ENCODE data around the gene TSFM. TPM values are rescaled to one million over a fixed set of nuclear protein-coding genes. Genes with fewer than 3 reads are reported as not detected.

The TSFM gene
- total and polyA plus RNA-seq, 9 donors, result 24.2 to 38.6 (median 28.8) TPM

GRCh38 chr12:57763881-57764661 is 18.5 kb upstream of the TSFM start:
- DNase-seq, result no peak
- peaks cover 13% of the 10 kb centered on the region for H3K36me3 ChIP-seq (ENCODE audit: control insufficient read depth, insufficient read depth, low read length)
- H3K27me3 ChIP-seq (ENCODE audit: control insufficient read depth, insufficient read depth, low read length), result peaks cover 57% of the 10 kb centered on the region
- no peak overlapping the region for H3K4me3 ChIP-seq (ENCODE audit: low read length)
- no peaks in the 10 kb centered on the region for H3K9me3 ChIP-seq (replicated peaks; ENCODE audit: control insufficient read depth, low read depth, low read length)
- peaks cover 26% of the 10 kb centered on the region for H3K4me1 ChIP-seq (ENCODE audit: control insufficient read depth, insufficient read depth, low read length)
- WGBS (ENCODE audit: insufficient coverage), result 64% methylated on average over 5 of the region's 6 CpGs
- H3K27ac ChIP-seq (ENCODE audit: low read length), result no peak overlapping the region

- H3K9me3 ChIP-seq (replicated peaks; ENCODE audit: control insufficient read depth, low read depth, low read length), result no peaks in the 10 kb centered on the region
- no peak for DNase-seq
- peaks cover 26% of the 10 kb centered on the region for H3K4me1 ChIP-seq (ENCODE audit: control insufficient read depth, insufficient read depth, low read length)
- no peak overlapping the region for H3K27ac ChIP-seq (ENCODE audit: low read length)
- peaks cover 57% of the 10 kb centered on the region for H3K27me3 ChIP-seq (ENCODE audit: control insufficient read depth, insufficient read depth, low read length)
- no peak overlapping the region for H3K4me3 ChIP-seq (ENCODE audit: low read length)
- 19% methylated on average over 17 of the region's 17 CpGs for WGBS (ENCODE audit: insufficient coverage)
- H3K36me3 ChIP-seq (ENCODE audit: control insufficient read depth, insufficient read depth, low read length), result peaks cover 18% of the 10 kb centered on the region
Measured at GRCh38 chr12:57764662-57765002, 18.0 kb upstream of the TSFM start.

GRCh38 chr12:57765003-57765697 is 17.4 kb upstream of the TSFM start:
- H3K27me3 ChIP-seq (ENCODE audit: control insufficient read depth, insufficient read depth, low read length), result peaks cover 57% of the 10 kb centered on the region
- WGBS (ENCODE audit: insufficient coverage), result 1% methylated on average over 52 of the region's 60 CpGs
- peaks cover 20% of the 10 kb centered on the region for H3K36me3 ChIP-seq (ENCODE audit: control insufficient read depth, insufficient read depth, low read length)
- no peak for DNase-seq
- H3K9me3 ChIP-seq (replicated peaks; ENCODE audit: control insufficient read depth, low read depth, low read length), result no peaks in the 10 kb centered on the region
- H3K27ac ChIP-seq (ENCODE audit: low read length), result no peak overlapping the region
- peak overlapping the region; percentile 0 for H3K4me3 ChIP-seq (ENCODE audit: low read length)
- peaks cover 26% of the 10 kb centered on the region for H3K4me1 ChIP-seq (ENCODE audit: control insufficient read depth, insufficient read depth, low read length)

- H3K36me3 ChIP-seq (ENCODE audit: control insufficient read depth, insufficient read depth, low read length), result peaks cover 27% of the 10 kb centered on the region
- whole genome bisulfite sequencing (ENCODE audit: insufficient coverage), result 4% methylated on average over 27 of the region's 40 CpGs
- no peak for DNase-seq
- no peak overlapping the region for H3K27ac ChIP-seq (ENCODE audit: low read length)
- peaks cover 57% of the 10 kb centered on the region for H3K27me3 ChIP-seq (ENCODE audit: control insufficient read depth, insufficient read depth, low read length)
- H3K4me3 ChIP-seq (ENCODE audit: low read length), result no peak overlapping the region
- peaks cover 28% of the 10 kb centered on the region for H3K4me1 ChIP-seq (ENCODE audit: control insufficient read depth, insufficient read depth, low read length)
- H3K9me3 ChIP-seq (replicated peaks; ENCODE audit: control insufficient read depth, low read depth, low read length), result no peaks in the 10 kb centered on the region
Measured at GRCh38 chr12:57765698-57766463, 16.7 kb upstream of the TSFM start.

- Histone ChIP-seq H3K36me3 (ENCODE audit: control insufficient read depth, insufficient read depth, low read length) (peaks cover 27% of the 10 kb centered on the region), H3K27me3 (ENCODE audit: control insufficient read depth, insufficient read depth, low read length) (peaks cover 57% of the 10 kb centered on the region), H3K4me3 (ENCODE audit: low read length) (no peak within 1 kb of the TSS), H3K4me1 (ENCODE audit: control insufficient read depth, insufficient read depth, low read length) (peaks cover 34% of the 10 kb centered on the region), H3K27ac (ENCODE audit: low read length) (no peak within 1 kb of the TSS), H3K9me3 (replicated peaks; ENCODE audit: control insufficient read depth, low read depth, low read length) (no peaks in the 10 kb centered on the region)
- no peak for DNase-seq
- under 1% methylated on average over 26 of the region's 38 CpGs for WGBS (ENCODE audit: insufficient coverage)
Measured at GRCh38 chr12:57766464-57767304, 15.9 kb upstream of the TSFM start, which contains the start of gene CYP27B1. CYP27B1 (minus strand) TSS chr12:57767078; CDS start chr12:57767041, 37 bp downstream.

GRCh38 chr12:57767305-57767698 is 15.3 kb upstream of the TSFM start:
- Histone ChIP-seq H3K27ac (ENCODE audit: low read length) (no peak overlapping the region), H3K4me3 (ENCODE audit: low read length) (no peak overlapping the region), H3K27me3 (ENCODE audit: control insufficient read depth, insufficient read depth, low read length) (peaks cover 57% of the 10 kb centered on the region), H3K4me1 (ENCODE audit: control insufficient read depth, insufficient read depth, low read length) (peaks cover 34% of the 10 kb centered on the region), H3K36me3 (ENCODE audit: control insufficient read depth, insufficient read depth, low read length) (peaks cover 27% of the 10 kb centered on the region), H3K9me3 (replicated peaks; ENCODE audit: control insufficient read depth, low read depth, low read length) (no peaks in the 10 kb centered on the region)
- DNase-seq, result no peak

GRCh38 chr12:57767876-57768275 is 14.7 kb upstream of the TSFM start:
- H3K4me3 ChIP-seq (ENCODE audit: low read length), result no peak overlapping the region
- peaks cover 55% of the 10 kb centered on the region for H3K27me3 ChIP-seq (ENCODE audit: control insufficient read depth, insufficient read depth, low read length)
- H3K4me1 ChIP-seq (ENCODE audit: control insufficient read depth, insufficient read depth, low read length), result peaks cover 35% of the 10 kb centered on the region
- H3K9me3 ChIP-seq (replicated peaks; ENCODE audit: control insufficient read depth, low read depth, low read length), result no peaks in the 10 kb centered on the region
- 80% methylated on average over 2 of the region's 3 CpGs for WGBS (ENCODE audit: insufficient coverage)
- no peak for DNase-seq
- H3K36me3 ChIP-seq (ENCODE audit: control insufficient read depth, insufficient read depth, low read length), result peaks cover 27% of the 10 kb centered on the region
- no peak overlapping the region for H3K27ac ChIP-seq (ENCODE audit: low read length)

- Histone ChIP-seq H3K9me3 (replicated peaks; ENCODE audit: control insufficient read depth, low read depth, low read length) (no peaks in the 10 kb centered on the region), H3K4me3 (ENCODE audit: low read length) (no peak overlapping the region), H3K27ac (ENCODE audit: low read length) (no peak overlapping the region), H3K4me1 (ENCODE audit: control insufficient read depth, insufficient read depth, low read length) (peaks cover 43% of the 10 kb centered on the region), H3K27me3 (ENCODE audit: control insufficient read depth, insufficient read depth, low read length) (peaks cover 39% of the 10 kb centered on the region), H3K36me3 (ENCODE audit: control insufficient read depth, insufficient read depth, low read length) (peaks cover 27% of the 10 kb centered on the region)
- no peak for DNase-seq
- WGBS (ENCODE audit: insufficient coverage), result no CpG with 5 or more reads among the region's 11 CpGs
Measured at GRCh38 chr12:57769594-57769993, 13.0 kb upstream of the TSFM start.

- H3K36me3 ChIP-seq (ENCODE audit: control insufficient read depth, insufficient read depth, low read length), result peaks cover 32% of the 10 kb centered on the region
- peaks cover 27% of the 10 kb centered on the region for H3K27me3 ChIP-seq (ENCODE audit: control insufficient read depth, insufficient read depth, low read length)
- no peak overlapping the region for H3K27ac ChIP-seq (ENCODE audit: low read length)
- no peaks in the 10 kb centered on the region for H3K9me3 ChIP-seq (replicated peaks; ENCODE audit: control insufficient read depth, low read depth, low read length)
- no peak for DNase-seq
- H3K4me1 ChIP-seq (ENCODE audit: control insufficient read depth, insufficient read depth, low read length), result peaks cover 31% of the 10 kb centered on the region
- WGBS (ENCODE audit: insufficient coverage), result 83% methylated on average over 1 of the region's 4 CpGs
- H3K4me3 ChIP-seq (ENCODE audit: low read length), result no peak overlapping the region
Measured at GRCh38 chr12:57770734-57771133, 11.9 kb upstream of the TSFM start.
